ENCODE results near the gene RAB40B. TPM values are rescaled to one million over a fixed set of nuclear protein-coding genes. Genes with fewer than 3 reads are reported as not detected.

RAB40B gene
- polyA plus RNA-seq, 1 of the 3 experiments (the other 2 are of a cell fraction): 20.7 TPM

GRCh38 chr17:82605939-82606600 is 92.4 kb downstream of the RAB40B start:
- no peak for TF ChIP-seq CHD2 (IDR thresholded peaks at IDR 0.05; ENCODE audit: low read length, partially characterized antibody)
- no peak for TF ChIP-seq SIN3A (IDR thresholded peaks at IDR 0.05; ENCODE audit: borderline replicate concordance, low read depth, low read length)
- TF ChIP-seq, protein P1, sequence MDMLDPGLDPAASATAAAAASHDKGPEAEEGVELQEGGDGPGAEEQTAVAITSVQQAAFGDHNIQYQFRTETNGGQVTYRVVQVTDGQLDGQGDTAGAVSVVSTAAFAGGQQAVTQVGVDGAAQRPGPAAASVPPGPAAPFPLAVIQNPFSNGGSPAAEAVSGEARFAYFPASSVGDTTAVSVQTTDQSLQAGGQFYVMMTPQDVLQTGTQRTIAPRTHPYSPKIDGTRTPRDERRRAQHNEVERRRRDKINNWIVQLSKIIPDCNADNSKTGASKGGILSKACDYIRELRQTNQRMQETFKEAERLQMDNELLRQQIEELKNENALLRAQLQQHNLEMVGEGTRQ (IDR thresholded peaks at IDR 0.05; ENCODE audit: borderline replicate concordance, low read depth, low read length): no peak
- TF ChIP-seq SMC3 (IDR thresholded peaks at IDR 0.05; ENCODE audit: low read depth, low read length): no peak
- no peak for TF ChIP-seq FOXJ3 (CRISPR knock-in tag; IDR thresholded peaks at IDR 0.05)
- no peak for TF ChIP-seq RFX5 (IDR thresholded peaks at IDR 0.05; ENCODE audit: low read length)
- no peak for TF ChIP-seq TCF12 (IDR thresholded peaks at IDR 0.05)
- no peak for TF ChIP-seq ZBTB33 (IDR thresholded peaks at IDR 0.05; ENCODE audit: borderline replicate concordance, low read depth)
- no peak for TF ChIP-seq MXI1 (IDR thresholded peaks at IDR 0.05; ENCODE audit: low read depth, low read length)
- TF ChIP-seq, protein P2, sequence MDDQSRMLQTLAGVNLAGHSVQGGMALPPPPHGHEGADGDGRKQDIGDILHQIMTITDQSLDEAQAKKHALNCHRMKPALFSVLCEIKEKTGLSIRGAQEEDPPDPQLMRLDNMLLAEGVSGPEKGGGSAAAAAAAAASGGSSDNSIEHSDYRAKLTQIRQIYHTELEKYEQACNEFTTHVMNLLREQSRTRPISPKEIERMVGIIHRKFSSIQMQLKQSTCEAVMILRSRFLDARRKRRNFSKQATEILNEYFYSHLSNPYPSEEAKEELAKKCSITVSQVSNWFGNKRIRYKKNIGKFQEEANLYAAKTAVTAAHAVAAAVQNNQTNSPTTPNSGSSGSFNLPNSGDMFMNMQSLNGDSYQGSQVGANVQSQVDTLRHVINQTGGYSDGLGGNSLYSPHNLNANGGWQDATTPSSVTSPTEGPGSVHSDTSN (IDR thresholded peaks at IDR 0.05): no peak
- TF ChIP-seq NFIC (IDR thresholded peaks at IDR 0.05; ENCODE audit: borderline replicate concordance): no peak
- no peak for TF ChIP-seq USF1 (IDR thresholded peaks at IDR 0.05; ENCODE audit: borderline replicate concordance, low read depth)
- TF ChIP-seq MEF2A (IDR thresholded peaks at IDR 0.05; ENCODE audit: borderline replicate concordance, low read depth): no peak
- no peaks in the 10 kb centered on the region for H3K27me3 ChIP-seq (ENCODE audit: insufficient read depth)
- H3K4me1 ChIP-seq (ENCODE audit: control insufficient read depth in 1 of 2, insufficient read depth in 2 of 2, low read depth in 1 of 2, low read length in 1 of 2): peaks cover 0 to 3% of the 10 kb centered on the region in 2 experiments; a peak in 1 of 4 replicates
- no peak overlapping the region for H3K4me3 ChIP-seq (ENCODE audit: low read depth in 2 of 2, low read length in 1 of 2)
- H4K20me1 ChIP-seq (ENCODE audit: insufficient read depth): no peaks in the 10 kb centered on the region
- H3K79me2 ChIP-seq (ENCODE audit: insufficient read depth): peaks cover 8% of the 10 kb centered on the region; the same call in 1 of the 2 replicates
- DNase-seq: peak; percentile 25
- ChIA-PET POLR2A (no interaction called here), CTCF (interaction anchor here (0.6 kb wide), 1 partner anchor 112 kb away, joined by 3 read pairs; no protein-coding TSS in a partner anchor)
- no peak overlapping the region for H3K9ac ChIP-seq
- peaks cover 19% of the 10 kb centered on the region for H3F3A ChIP-seq (replicated peaks; ENCODE audit: insufficient read depth)
- H3K27ac ChIP-seq (ENCODE audit: low read depth in 2 of 2, low read length in 1 of 2): no peak overlapping the region; a peak in 1 of 4 replicates
- 89% methylated on average over 16 of the region's 16 CpGs for WGBS (ENCODE audit: low lambda C conversion rate)
- H3K9me2 ChIP-seq: no peaks in the 10 kb centered on the region
- H2AFZ ChIP-seq (ENCODE audit: low read depth): no peak overlapping the region
- no peaks in the 10 kb centered on the region for H3K9me3 ChIP-seq
- H3K36me3 ChIP-seq (replicated peaks in 1 of 2; ENCODE audit: control insufficient read depth in 1 of 2, insufficient read depth in 2 of 2, low read length in 1 of 2): peaks cover 60 to 67% of the 10 kb centered on the region in 2 experiments
- no peak overlapping the region for H3K4me2 ChIP-seq

Small RNAs within 50 kb of the gene (small RNA-seq; reads per million reads assigned to genes)
- 0 to 1.2 (median 0.39) reads per million in 7 experiments for gene MIR4525

Other genes starting within 250 kb of the RAB40B start
- gene CYBC1, start 247.9 kb downstream of the RAB40B start, polyA plus RNA-seq (2012; rRNA removed): 160 and 165 TPM in 2 replicates
- 128 and 130 TPM in 2 replicates for gene NARF, start 240.0 kb downstream of the RAB40B start, polyA plus RNA-seq (2012; rRNA removed)
- gene FOXK2, start 179.0 kb downstream of the RAB40B start, polyA plus RNA-seq (2012; rRNA removed): 33.6 and 36.4 TPM in 2 replicates
- gene WDR45B, start 50.3 kb downstream of the RAB40B start, polyA plus RNA-seq (2012; rRNA removed): 171 and 191 TPM in 2 replicates
- 54.3 and 68.2 TPM in 2 replicates for gene FN3KRP, start 18.0 kb upstream of the RAB40B start, polyA plus RNA-seq (2012; rRNA removed)
- 4.3 and 9.9 TPM in 2 replicates for gene FN3K, start 36.9 kb upstream of the RAB40B start, polyA plus RNA-seq (2012; rRNA removed)
- gene TBCD, start 53.4 kb upstream of the RAB40B start, polyA plus RNA-seq (2012; rRNA removed): 78.7 and 107 TPM in 2 replicates
- gene ZNF750, start 141.3 kb upstream of the RAB40B start, polyA plus RNA-seq (2012; rRNA removed): not detected in 2 replicates